Mesenchymal stem cell (in vitro differentiated cells and primary cell): ENCODE data around the gene TMEM63C.

Experiments
- DNase-seq: peaks from one replicate; pipeline ENCODE4 v3.0.0-alpha.2; 2013
- H2AFZ ChIP-seq: one replicate; pipeline ENCODE4 v1.6.1; 2013; ENCODE audit warnings: low read depth, mild to moderate bottlenecking, control low read depth, inconsistent platforms, low read length, moderate library complexity
- H2AK5ac ChIP-seq: 2 replicates; pipeline ENCODE4 v1.6.1; 2013; ENCODE audit warnings: low read length, moderate library complexity, mild to moderate bottlenecking, inconsistent platforms; ENCODE audit not compliant: severe bottlenecking
- H2BK120ac ChIP-seq: one replicate; pipeline ENCODE4 v1.6.1; 2013; ENCODE audit warnings: low read depth, mild to moderate bottlenecking, inconsistent platforms, low read length, moderate library complexity
- H2BK12ac ChIP-seq, 2 experiments: one replicate each; pipeline ENCODE4 v1.6.1; 2013; ENCODE audit warnings: inconsistent platforms in 2 of 2, low read length in 2 of 2, mild to moderate bottlenecking in 2 of 2, moderate library complexity in 2 of 2, control low read depth in 1 of 2
- H2BK15ac ChIP-seq: one replicate; pipeline ENCODE4 v1.6.1; 2013; ENCODE audit warnings: mild to moderate bottlenecking, low read depth, inconsistent platforms; ENCODE audit not compliant: poor library complexity, severe bottlenecking
- H2BK5ac ChIP-seq: 2 replicates; pipeline ENCODE4 v1.6.1; 2013; ENCODE audit warnings: low read depth, mild to moderate bottlenecking, low read length, control low read depth, inconsistent platforms; ENCODE audit not compliant: poor library complexity, severe bottlenecking
- H3K14ac ChIP-seq, 2 experiments: one replicate each; pipeline ENCODE4 v1.6.1; 2013; ENCODE audit warnings: inconsistent platforms in 2 of 2, low read length in 2 of 2, control low read depth in 1 of 2, mild to moderate bottlenecking in 1 of 2, moderate library complexity in 1 of 2
- H3K18ac ChIP-seq, 2 experiments: one replicate each; pipeline ENCODE4 v1.6.1; 2013; ENCODE audit warnings: inconsistent platforms in 2 of 2, low read length in 2 of 2, control low read depth in 1 of 2, low read depth in 1 of 2, mild to moderate bottlenecking in 1 of 2
- H3K23ac ChIP-seq, 2 experiments: one replicate each; pipeline ENCODE4 v1.6.1; 2013; ENCODE audit warnings: inconsistent platforms in 2 of 2, low read length in 2 of 2, mild to moderate bottlenecking in 2 of 2, moderate library complexity in 2 of 2, control low read depth in 1 of 2
- H3K27ac ChIP-seq: 2 replicates; pipeline ENCODE4 v1.5.1; 2013; ENCODE audit warnings: mild to moderate bottlenecking, moderate library complexity, low read length, control low read depth, inconsistent platforms; ENCODE audit not compliant: poor library complexity, severe bottlenecking
- H3K27me3 ChIP-seq, 2 experiments: 2 replicates each; pipeline versions ENCODE4 v1.6.1 to v1.7.0; 2013; ENCODE audit warnings: low read length in 2 of 2, mild to moderate bottlenecking in 2 of 2, moderate library complexity in 2 of 2, control low read depth in 1 of 2, inconsistent platforms in 1 of 2; ENCODE audit not compliant: control insufficient read depth in 1 of 2, insufficient read depth in 1 of 2
- H3K36me3 ChIP-seq, 2 experiments: 2 replicates each; pipeline versions ENCODE4 v1.6.1 to v1.7.0; 2013; ENCODE audit warnings: low read length in 2 of 2, control low read depth in 1 of 2, inconsistent platforms in 1 of 2, low read depth in 1 of 2, mild to moderate bottlenecking in 1 of 2; ENCODE audit not compliant: insufficient read depth in 2 of 2, control insufficient read depth in 1 of 2
- H3K4ac ChIP-seq, 2 experiments: one replicate each; pipeline ENCODE4 v1.6.1; 2013; ENCODE audit warnings: inconsistent platforms in 2 of 2, low read length in 2 of 2, mild to moderate bottlenecking in 2 of 2, moderate library complexity in 2 of 2, control low read depth in 1 of 2, low read depth in 1 of 2
- H3K4me1 ChIP-seq: 2 replicates; pipeline ENCODE4 v1.6.1; 2013; ENCODE audit warnings: low read depth, low read length, control low read depth; ENCODE audit not compliant: control insufficient read depth, insufficient read depth
- H3K4me2 ChIP-seq: 2 replicates; pipeline ENCODE4 v1.6.1; 2013; ENCODE audit warnings: low read length, mild to moderate bottlenecking, inconsistent platforms; ENCODE audit not compliant: poor library complexity, severe bottlenecking
- H3K4me3 ChIP-seq, 2 experiments: 2 replicates each; pipeline versions ENCODE4 v1.5.1 to v1.7.0; 2013; ENCODE audit warnings: low read length in 2 of 2, mild to moderate bottlenecking in 2 of 2, control low read depth in 1 of 2, low read depth in 1 of 2; ENCODE audit not compliant: insufficient read depth in 1 of 2
- H3K79me1 ChIP-seq: replicated peaks from 2 replicates; pipeline ENCODE4 v1.6.1; 2013; ENCODE audit warnings: mild to moderate bottlenecking, control low read depth, low read length, inconsistent platforms; ENCODE audit not compliant: poor library complexity, severe bottlenecking
- H3K9ac ChIP-seq: 2 replicates; pipeline ENCODE4 v1.7.0; 2013; ENCODE audit warnings: mild to moderate bottlenecking, low read length, moderate library complexity
- H3K9me3 ChIP-seq: 2 replicates; pipeline ENCODE4 v1.7.0; 2013; ENCODE audit warnings: mild to moderate bottlenecking, low read length; ENCODE audit not compliant: control insufficient read depth
- H4K8ac ChIP-seq: one replicate; pipeline ENCODE4 v1.6.1; 2013; ENCODE audit warnings: inconsistent platforms, mild to moderate bottlenecking, low read length, moderate library complexity
- H4K91ac ChIP-seq: one replicate; pipeline ENCODE4 v1.6.1; 2013; ENCODE audit warnings: mild to moderate bottlenecking, low read length, inconsistent platforms
- WGBS: methylation state at CpG from one replicate; pipeline ENCODE4 v1.1.7; 2013; ENCODE audit warnings: mixed read lengths; 5-methylcytosine and 5-hydroxymethylcytosine counted together

Gene TMEM63C

DNA sequence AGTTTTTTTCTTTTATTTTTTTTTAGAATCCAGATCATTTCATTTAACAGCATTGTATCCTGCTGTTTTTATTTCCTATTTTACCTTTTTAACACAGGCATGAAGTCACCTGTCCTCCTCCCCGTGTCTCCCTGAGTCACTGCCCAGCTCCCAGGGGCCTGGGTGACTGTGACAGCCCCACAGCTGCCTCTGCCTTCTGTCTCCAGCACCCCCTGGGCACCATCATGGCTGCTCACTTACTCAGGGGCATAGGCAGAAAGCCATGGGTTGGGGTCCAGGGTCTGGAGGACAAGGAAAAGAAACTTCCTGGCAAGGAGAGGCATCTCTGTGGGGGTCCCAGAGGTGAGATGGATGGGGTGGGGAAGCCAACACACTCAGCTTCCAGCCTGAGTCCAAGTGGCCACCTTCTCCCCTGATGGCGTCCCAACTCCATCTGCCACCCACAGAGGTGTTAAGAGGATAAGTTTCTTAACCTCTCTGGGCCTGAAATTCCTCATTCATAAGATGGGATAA, 25.3 kb downstream of the TMEM63C start:
- H3K9me3 ChIP-seq = no peaks in the 10 kb centered on the region
- H3K27ac ChIP-seq = no peak overlapping the region
- no peaks in the 10 kb centered on the region for H3K36me3 ChIP-seq
- H3K4ac ChIP-seq = no peak overlapping the region
- H3K18ac ChIP-seq = no peak overlapping the region
- no peaks in the 10 kb centered on the region for H3K79me1 ChIP-seq
- no peak overlapping the region for H2BK5ac ChIP-seq
- no peak overlapping the region for H2BK12ac ChIP-seq
- 12% methylated on average over 1 of the region's 2 CpGs for WGBS
- H2AFZ ChIP-seq = no peak overlapping the region
- no peak overlapping the region for H2BK120ac ChIP-seq
- no peak overlapping the region for H3K23ac ChIP-seq
- no peak overlapping the region for H3K4me2 ChIP-seq
- DNase-seq = no peak
- no peak overlapping the region for H3K14ac ChIP-seq
- H2BK15ac ChIP-seq = no peak overlapping the region
- H2AK5ac ChIP-seq = no peak overlapping the region
- H3K9ac ChIP-seq = no peak overlapping the region
- H4K91ac ChIP-seq = no peak overlapping the region
- H3K4me3 ChIP-seq = no peak overlapping the region
- H3K4me1 ChIP-seq = no peaks in the 10 kb centered on the region
- H3K27me3 ChIP-seq = peaks cover 44 to 57% of the 10 kb centered on the region in 2 experiments
- no peak overlapping the region for H4K8ac ChIP-seq

DNA sequence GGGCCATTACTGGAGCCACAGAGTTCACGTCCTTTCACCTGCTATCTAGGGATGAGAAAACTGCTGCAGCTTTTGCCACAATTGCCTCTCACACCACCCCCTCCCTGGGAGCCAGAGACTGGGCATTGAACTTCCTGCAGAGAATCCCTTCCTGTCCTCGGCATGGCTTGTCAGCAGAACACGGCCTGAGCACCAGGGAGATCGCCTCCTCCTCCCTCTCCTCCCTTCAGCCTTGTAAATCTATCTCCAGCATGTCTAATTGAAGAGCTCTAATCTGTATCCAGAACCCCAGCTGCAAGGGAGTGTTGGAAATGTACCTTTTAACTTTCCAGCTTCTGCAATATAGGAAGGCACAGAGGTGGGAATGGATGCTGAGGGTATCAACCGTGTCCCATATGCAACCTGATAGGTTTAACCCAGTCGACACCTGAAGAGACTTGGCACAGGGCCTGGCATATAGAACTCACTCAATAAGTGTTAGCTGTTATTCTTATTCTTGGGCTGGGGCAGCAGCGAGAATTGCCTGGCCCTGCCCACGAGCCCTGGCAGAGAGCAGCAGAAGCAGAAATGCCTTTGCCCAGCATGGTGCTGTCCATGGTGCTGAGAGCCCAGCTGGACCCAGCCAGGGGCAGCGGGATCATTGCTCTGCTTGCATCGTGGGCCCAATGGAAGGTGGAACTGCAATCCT, 26.8 kb downstream of the TMEM63C start:
- H2BK5ac ChIP-seq = no peak overlapping the region
- peak; percentile 57 for DNase-seq
- H2BK120ac ChIP-seq = no peak overlapping the region
- H3K9me3 ChIP-seq = no peaks in the 10 kb centered on the region
- no peak overlapping the region for H2AFZ ChIP-seq
- no peak overlapping the region for H3K18ac ChIP-seq
- no peak overlapping the region for H2BK12ac ChIP-seq
- no peaks in the 10 kb centered on the region for H3K36me3 ChIP-seq
- H2AK5ac ChIP-seq = no peak overlapping the region
- no peak overlapping the region for H4K91ac ChIP-seq
- H3K14ac ChIP-seq = no peak overlapping the region
- H3K4me2 ChIP-seq = no peak overlapping the region
- H3K4ac ChIP-seq = no peak overlapping the region
- H3K23ac ChIP-seq = no peak overlapping the region
- WGBS = 39% methylated on average over 10 of the region's 10 CpGs
- H3K79me1 ChIP-seq = no peaks in the 10 kb centered on the region
- H4K8ac ChIP-seq = no peak overlapping the region
- no peak overlapping the region for H3K4me3 ChIP-seq
- H3K9ac ChIP-seq = no peak overlapping the region
- H3K4me1 ChIP-seq = peaks cover 1% of the 10 kb centered on the region
- H2BK15ac ChIP-seq = no peak overlapping the region
- no peak overlapping the region for H3K27ac ChIP-seq
- peaks cover 54 to 60% of the 10 kb centered on the region in 2 experiments for H3K27me3 ChIP-seq

DNA sequence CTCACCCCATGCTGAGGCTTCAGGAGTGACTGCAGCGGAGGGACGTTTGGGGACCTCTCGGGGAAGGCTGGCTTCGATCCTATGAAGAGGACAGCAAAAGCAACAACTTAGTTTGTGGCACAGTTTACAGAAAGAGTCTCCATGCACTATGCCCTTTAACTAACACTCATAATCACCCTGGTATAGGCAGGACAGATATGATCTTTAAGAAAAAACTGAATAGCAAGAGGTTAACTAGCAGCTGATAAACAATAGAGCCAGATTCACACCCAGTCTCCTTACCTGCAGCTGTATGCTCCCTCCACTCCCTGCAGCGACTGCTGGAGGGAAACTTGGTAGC, 27.4 kb downstream of the TMEM63C start:
- DNase-seq = no peak
- Histone ChIP-seq H2BK12ac (no peak overlapping the region), H3K27me3 (peaks cover 53 to 62% of the 10 kb centered on the region in 2 experiments), H3K9ac (no peak overlapping the region), H3K4me3 (no peak overlapping the region), H4K91ac (no peak overlapping the region), H3K23ac (no peak overlapping the region), H3K27ac (no peak overlapping the region), H3K14ac (no peak overlapping the region), H2BK120ac (no peak overlapping the region), H2AFZ (no peak overlapping the region), H3K9me3 (no peaks in the 10 kb centered on the region), H3K18ac (no peak overlapping the region), H3K4me1 (peaks cover 1% of the 10 kb centered on the region), H3K79me1 (no peaks in the 10 kb centered on the region), H2BK5ac (no peak overlapping the region), H3K36me3 (no peaks in the 10 kb centered on the region), H2AK5ac (no peak overlapping the region), H4K8ac (no peak overlapping the region), H3K4me2 (no peak overlapping the region), H2BK15ac (no peak overlapping the region), H3K4ac (no peak overlapping the region)
- 46% methylated on average over 5 of the region's 5 CpGs for WGBS

DNA sequence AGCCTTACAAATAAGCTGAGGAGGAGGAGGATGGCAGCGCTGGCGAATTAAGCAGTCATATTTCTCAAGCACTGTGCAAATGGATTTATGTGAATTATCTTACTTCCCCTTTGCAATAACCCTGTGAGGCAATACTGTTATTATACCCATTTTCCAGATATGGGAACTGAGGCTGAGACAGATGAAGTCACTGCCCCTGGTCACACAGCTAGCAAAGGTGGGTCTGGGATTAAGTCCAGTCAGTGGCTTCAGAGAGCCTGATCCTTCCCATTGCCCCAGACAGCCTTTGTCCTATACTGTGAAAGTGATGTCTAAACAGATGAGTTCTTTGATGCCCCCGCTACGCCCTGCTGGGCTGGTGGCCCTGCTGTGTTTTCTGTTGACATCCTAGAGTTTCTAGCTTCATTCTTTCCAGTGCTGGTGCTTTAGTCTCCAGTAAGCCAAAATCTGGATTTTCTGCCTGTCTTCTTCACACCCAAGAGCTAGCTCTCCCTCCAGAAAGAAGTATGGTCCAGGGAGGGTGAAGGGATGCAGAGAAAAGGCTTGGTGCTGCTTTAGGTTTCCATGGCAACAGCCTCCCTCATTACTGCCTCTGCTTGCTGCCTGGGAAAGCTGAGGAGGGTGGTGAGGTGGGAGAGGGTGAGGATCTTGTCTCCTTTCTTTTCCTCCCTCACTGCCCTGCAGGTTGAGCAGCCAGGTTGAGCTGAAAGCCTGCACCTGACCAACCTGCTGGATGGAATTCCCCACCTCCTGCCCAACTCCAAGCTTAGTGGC, 30.7 kb downstream of the TMEM63C start:
- no peak overlapping the region for H4K8ac ChIP-seq
- H3K79me1 ChIP-seq = no peaks in the 10 kb centered on the region
- H4K91ac ChIP-seq = no peak overlapping the region
- no peak overlapping the region for H2BK15ac ChIP-seq
- H3K18ac ChIP-seq = no peak overlapping the region
- no peak overlapping the region for H3K9ac ChIP-seq
- H2AK5ac ChIP-seq = no peak overlapping the region
- no peak overlapping the region for H2BK12ac ChIP-seq
- H3K14ac ChIP-seq = no peak overlapping the region
- H3K23ac ChIP-seq = no peak overlapping the region
- no peak overlapping the region for H3K27ac ChIP-seq
- H3K9me3 ChIP-seq = no peaks in the 10 kb centered on the region
- no peak overlapping the region for H3K4me2 ChIP-seq
- no peak overlapping the region for H2AFZ ChIP-seq
- no peak overlapping the region for H2BK5ac ChIP-seq
- no peak overlapping the region for H3K4ac ChIP-seq
- peaks cover 1% of the 10 kb centered on the region for H3K4me1 ChIP-seq
- no peaks in the 10 kb centered on the region for H3K36me3 ChIP-seq
- DNase-seq = no peak
- WGBS = 88% methylated on average over 2 of the region's 4 CpGs
- no peak overlapping the region for H2BK120ac ChIP-seq
- no peak overlapping the region for H3K4me3 ChIP-seq
- H3K27me3 ChIP-seq = peaks cover 47 to 69% of the 10 kb centered on the region in 2 experiments
